GM15510 (cell line): Measurements from ENCODE around the gene TBCB.

Experiments used
- POLR2A ChIP-seq: IDR thresholded peaks from 3 replicates; pipeline ENCODE4 v1.6.1; 2011; ENCODE audit warnings: borderline replicate concordance; ENCODE audit not compliant: insufficient read length; ENCODE audit errors: extremely low read depth

The TBCB gene

GRCh38 chr19:36114721-36115452, 381 bp upstream of the TBCB start, which contains the start of gene POLR2I:
Gene POLR2I (minus strand): TSS chr19:36114875. CDS start chr19:36114856, 19 bp downstream.
- peak; percentile 63 for TF ChIP-seq POLR2A

- TF ChIP-seq POLR2A: no peak
These were observed 1.0 kb downstream of the TBCB start for GRCh38 chr19:36116344-36116637.

- no peak for TF ChIP-seq POLR2A
These were observed 5.1 kb downstream of the TBCB start for GRCh38 chr19:36120092-36120983.

- TF ChIP-seq POLR2A: no peak
These were observed 5.7 kb downstream of the TBCB start for GRCh38 chr19:36120984-36121358.

GRCh38 chr19:36121486-36122124, 6.3 kb downstream of the TBCB start:
- no peak for TF ChIP-seq POLR2A

GRCh38 chr19:36125557-36125956, 10.3 kb downstream of the TBCB start:
- TF ChIP-seq POLR2A: no peak

- no peak for TF ChIP-seq POLR2A
These were observed 13.1 kb downstream of the TBCB start for GRCh38 chr19:36128392-36128736.

GRCh38 chr19:36136964-36137686, 21.9 kb downstream of the TBCB start:
- TF ChIP-seq POLR2A: no peak

GRCh38 chr19:36139120-36139472, 23.8 kb downstream of the TBCB start:
- TF ChIP-seq POLR2A: no peak

GRCh38 chr19:36139473-36140303, 24.4 kb downstream of the TBCB start, which contains the start of gene CAPNS1:
Gene CAPNS1 (plus strand): TSS chr19:36140066. CDS start chr19:36141012, 946 bp downstream.
- peak; percentile 86 for TF ChIP-seq POLR2A

- TF ChIP-seq POLR2A: peak; percentile 38
These were observed 25.2 kb downstream of the TBCB start for GRCh38 chr19:36140304-36141038.

- peak; percentile 32 for TF ChIP-seq POLR2A
These were observed 26.0 kb downstream of the TBCB start for GRCh38 chr19:36141039-36141927.
